ENCODE data around the gene UCN.
"Not testable (repeated sequence)": the region's sequence is repeated elsewhere in the genome, so short reads cannot be mapped to it uniquely, and the experiment has no call there.

The UCN gene

DNA sequence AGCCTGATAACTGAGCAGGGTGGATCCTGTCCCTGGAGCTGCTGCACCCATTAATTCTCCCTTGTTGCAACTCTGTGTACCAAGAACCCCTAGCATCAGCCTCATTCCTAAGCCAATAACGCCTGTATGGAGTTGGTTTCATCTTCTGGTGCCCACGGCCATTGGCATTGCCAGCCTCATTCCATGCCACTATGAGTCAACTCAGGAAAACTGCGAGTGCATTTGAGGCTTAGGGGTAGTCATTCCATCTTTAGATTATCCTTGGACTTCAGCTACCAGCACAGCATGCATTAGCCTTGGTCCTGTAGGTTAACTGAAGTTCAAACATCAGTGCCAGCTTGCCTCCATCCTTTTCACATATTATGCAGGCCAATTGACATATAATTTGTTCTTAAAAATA lies 27.4 kb downstream of the UCN start:
- Histone ChIP-seq H4K20me1 (ENCODE audit: control insufficient read depth, insufficient read depth, low read depth, low read length) (no peaks in the 10 kb centered on the region), H3K4me3 (ENCODE audit: low read length) (no peak overlapping the region), H3K79me2 (ENCODE audit: control insufficient read depth, low read length) (no peaks in the 10 kb centered on the region), H3K27ac (ENCODE audit: low read depth, low read length) (no peak overlapping the region), H3K4me1 (ENCODE audit: control insufficient read depth, low read length) (peaks cover 11% of the 10 kb centered on the region), H3K4me2 (ENCODE audit: low read length) (no peak overlapping the region), H3K27me3 (ENCODE audit: control insufficient read depth, low read length) (no peaks in the 10 kb centered on the region), H3K36me3 (ENCODE audit: control insufficient read depth, low read length) (no peaks in the 10 kb centered on the region), H3F3A (ENCODE audit: control insufficient read depth, insufficient read depth) (no peaks in the 10 kb centered on the region), H3K9me3 (ENCODE audit: control insufficient read depth, insufficient read depth, low read length) (no peaks in the 10 kb centered on the region), H3K9me2 (replicated peaks; ENCODE audit: control insufficient read depth, low read length) (no peaks in the 10 kb centered on the region)
- no peak for TF ChIP-seq EZH2phosphoT487 (IDR thresholded peaks at IDR 0.05; ENCODE audit: borderline replicate concordance, low read length)
- TF ChIP-seq, protein P1, sequence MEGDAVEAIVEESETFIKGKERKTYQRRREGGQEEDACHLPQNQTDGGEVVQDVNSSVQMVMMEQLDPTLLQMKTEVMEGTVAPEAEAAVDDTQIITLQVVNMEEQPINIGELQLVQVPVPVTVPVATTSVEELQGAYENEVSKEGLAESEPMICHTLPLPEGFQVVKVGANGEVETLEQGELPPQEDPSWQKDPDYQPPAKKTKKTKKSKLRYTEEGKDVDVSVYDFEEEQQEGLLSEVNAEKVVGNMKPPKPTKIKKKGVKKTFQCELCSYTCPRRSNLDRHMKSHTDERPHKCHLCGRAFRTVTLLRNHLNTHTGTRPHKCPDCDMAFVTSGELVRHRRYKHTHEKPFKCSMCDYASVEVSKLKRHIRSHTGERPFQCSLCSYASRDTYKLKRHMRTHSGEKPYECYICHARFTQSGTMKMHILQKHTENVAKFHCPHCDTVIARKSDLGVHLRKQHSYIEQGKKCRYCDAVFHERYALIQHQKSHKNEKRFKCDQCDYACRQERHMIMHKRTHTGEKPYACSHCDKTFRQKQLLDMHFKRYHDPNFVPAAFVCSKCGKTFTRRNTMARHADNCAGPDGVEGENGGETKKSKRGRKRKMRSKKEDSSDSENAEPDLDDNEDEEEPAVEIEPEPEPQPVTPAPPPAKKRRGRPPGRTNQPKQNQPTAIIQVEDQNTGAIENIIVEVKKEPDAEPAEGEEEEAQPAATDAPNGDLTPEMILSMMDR (IDR thresholded peaks at IDR 0.05; ENCODE audit: low read depth, low read length, poor library complexity, severe bottlenecking): no peak

DNA sequence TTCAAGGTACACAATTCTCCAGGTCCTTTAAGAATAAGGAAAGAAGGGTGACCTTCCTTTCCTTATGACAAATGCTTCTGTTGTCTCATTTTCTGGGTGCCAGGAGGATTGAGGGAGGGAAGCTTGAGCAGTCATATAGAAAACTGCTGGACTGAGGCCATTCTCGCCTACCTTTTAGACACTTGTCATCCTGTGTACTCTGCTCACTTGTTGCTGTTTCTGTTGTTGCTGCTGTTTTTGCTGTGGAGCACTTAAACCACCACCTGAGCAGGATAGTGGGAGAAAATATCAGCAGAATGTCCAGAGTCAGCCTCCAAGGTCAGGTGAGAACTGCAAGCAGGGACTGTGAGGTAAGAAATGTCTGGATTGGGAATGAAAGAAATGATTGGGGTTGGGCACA lies 30.2 kb downstream of the UCN start:
- no peaks in the 10 kb centered on the region for H4K20me1 ChIP-seq (ENCODE audit: control insufficient read depth, insufficient read depth, low read depth, low read length)
- H3K4me1 ChIP-seq (ENCODE audit: control insufficient read depth, low read length): peaks cover 11% of the 10 kb centered on the region
- no peak overlapping the region for H3K27ac ChIP-seq (ENCODE audit: low read depth, low read length)
- no peaks in the 10 kb centered on the region for H3K79me2 ChIP-seq (ENCODE audit: control insufficient read depth, low read length)
- H3K9me2 ChIP-seq (replicated peaks; ENCODE audit: control insufficient read depth, low read length): no peaks in the 10 kb centered on the region
- TF ChIP-seq EZH2phosphoT487 (IDR thresholded peaks at IDR 0.05; ENCODE audit: borderline replicate concordance, low read length): no peak
- TF ChIP-seq, protein P1 (IDR thresholded peaks at IDR 0.05; ENCODE audit: low read depth, low read length, poor library complexity, severe bottlenecking): no peak
- H3K9me3 ChIP-seq (ENCODE audit: control insufficient read depth, insufficient read depth, low read length): no peaks in the 10 kb centered on the region
- no peaks in the 10 kb centered on the region for H3K27me3 ChIP-seq (ENCODE audit: control insufficient read depth, low read length)
- H3K4me2 ChIP-seq (ENCODE audit: low read length): no peak overlapping the region
- H3K4me3 ChIP-seq (ENCODE audit: low read length): no peak overlapping the region
- H3F3A ChIP-seq (ENCODE audit: control insufficient read depth, insufficient read depth): no peaks in the 10 kb centered on the region
- H3K36me3 ChIP-seq (ENCODE audit: control insufficient read depth, low read length): no peaks in the 10 kb centered on the region

DNA sequence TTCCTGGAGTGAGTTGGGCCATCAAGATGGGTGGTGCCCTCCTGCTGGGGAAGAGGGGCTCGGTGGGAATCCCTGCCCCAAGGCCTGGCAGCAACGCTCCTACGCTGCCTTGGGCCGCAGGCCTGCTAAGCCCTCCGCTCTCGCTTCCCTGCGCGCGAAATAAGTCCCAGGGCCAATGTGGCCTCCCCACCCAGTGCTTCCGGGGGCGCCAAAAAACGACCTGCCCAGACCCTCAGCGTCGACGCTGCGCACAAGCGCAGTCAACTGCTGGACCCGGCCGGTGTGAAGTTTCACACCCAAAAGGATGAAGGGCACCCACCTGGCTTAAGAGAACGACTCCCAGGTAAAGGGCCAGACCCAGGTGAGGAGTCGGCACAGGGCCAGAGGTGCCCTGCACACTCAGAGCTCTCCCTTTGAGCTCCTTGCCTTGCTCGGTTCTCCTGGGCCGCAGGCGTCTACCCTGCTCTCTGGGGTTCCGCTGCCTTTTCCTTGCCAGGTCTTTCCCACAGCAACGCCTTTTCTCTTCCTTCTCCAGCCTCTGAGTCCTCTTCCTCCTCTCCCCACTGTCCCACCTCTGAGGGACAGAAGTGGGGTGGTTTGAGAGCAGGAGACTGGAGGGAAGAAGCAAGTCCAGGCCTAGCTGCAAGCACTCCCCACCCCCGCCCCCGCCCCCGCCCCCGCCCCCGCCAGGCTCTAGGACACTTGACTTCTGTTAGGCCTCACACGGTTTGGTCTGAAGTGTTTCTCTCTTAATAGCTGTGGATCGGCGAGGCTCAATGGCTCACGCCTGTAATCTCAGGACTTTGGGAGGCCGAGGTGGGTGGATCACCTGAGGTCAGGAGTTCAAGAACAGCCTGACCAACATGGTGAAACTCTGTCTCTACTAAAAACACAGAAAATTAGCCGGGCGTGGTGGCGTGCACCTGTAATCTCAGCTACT lies 32.8 kb downstream of the UCN start, which contains the start of gene DNAJC5G:
Gene DNAJC5G, plus strand, starts transcription at position 223 of the 940 bp plus-strand sequence. CDS start 1,296 bp downstream, outside the sequence.
- Histone ChIP-seq H3K27ac (ENCODE audit: low read depth, low read length) (no peak within 1 kb of the TSS), H3K27me3 (ENCODE audit: control insufficient read depth, low read length) (0 out of 2 replicates have a peak, but pooled peaks cover 2% of the 10 kb centered on the region), H3K4me2 (ENCODE audit: low read length) (no peak within 1 kb of the TSS), H3K9me2 (replicated peaks; ENCODE audit: control insufficient read depth, low read length) (no peaks in the 10 kb centered on the region), H3K4me1 (ENCODE audit: control insufficient read depth, low read length) (peaks cover 17% of the 10 kb centered on the region), H3F3A (ENCODE audit: control insufficient read depth, insufficient read depth) (no peaks in the 10 kb centered on the region; the same call in 1 of the 2 replicates), H3K36me3 (ENCODE audit: control insufficient read depth, low read length) (no peaks in the 10 kb centered on the region), H3K4me3 (ENCODE audit: low read length) (no peak within 1 kb of the TSS), H3K9me3 (ENCODE audit: control insufficient read depth, insufficient read depth, low read length) (no peaks in the 10 kb centered on the region), H4K20me1 (ENCODE audit: control insufficient read depth, insufficient read depth, low read depth, low read length) (no peaks in the 10 kb centered on the region), H3K79me2 (ENCODE audit: control insufficient read depth, low read length) (no peaks in the 10 kb centered on the region)
- TF ChIP-seq, protein P1 (IDR thresholded peaks at IDR 0.05; ENCODE audit: low read depth, low read length, poor library complexity, severe bottlenecking): no peak
- no peak for TF ChIP-seq EZH2phosphoT487 (IDR thresholded peaks at IDR 0.05; ENCODE audit: borderline replicate concordance, low read length)

DNA sequence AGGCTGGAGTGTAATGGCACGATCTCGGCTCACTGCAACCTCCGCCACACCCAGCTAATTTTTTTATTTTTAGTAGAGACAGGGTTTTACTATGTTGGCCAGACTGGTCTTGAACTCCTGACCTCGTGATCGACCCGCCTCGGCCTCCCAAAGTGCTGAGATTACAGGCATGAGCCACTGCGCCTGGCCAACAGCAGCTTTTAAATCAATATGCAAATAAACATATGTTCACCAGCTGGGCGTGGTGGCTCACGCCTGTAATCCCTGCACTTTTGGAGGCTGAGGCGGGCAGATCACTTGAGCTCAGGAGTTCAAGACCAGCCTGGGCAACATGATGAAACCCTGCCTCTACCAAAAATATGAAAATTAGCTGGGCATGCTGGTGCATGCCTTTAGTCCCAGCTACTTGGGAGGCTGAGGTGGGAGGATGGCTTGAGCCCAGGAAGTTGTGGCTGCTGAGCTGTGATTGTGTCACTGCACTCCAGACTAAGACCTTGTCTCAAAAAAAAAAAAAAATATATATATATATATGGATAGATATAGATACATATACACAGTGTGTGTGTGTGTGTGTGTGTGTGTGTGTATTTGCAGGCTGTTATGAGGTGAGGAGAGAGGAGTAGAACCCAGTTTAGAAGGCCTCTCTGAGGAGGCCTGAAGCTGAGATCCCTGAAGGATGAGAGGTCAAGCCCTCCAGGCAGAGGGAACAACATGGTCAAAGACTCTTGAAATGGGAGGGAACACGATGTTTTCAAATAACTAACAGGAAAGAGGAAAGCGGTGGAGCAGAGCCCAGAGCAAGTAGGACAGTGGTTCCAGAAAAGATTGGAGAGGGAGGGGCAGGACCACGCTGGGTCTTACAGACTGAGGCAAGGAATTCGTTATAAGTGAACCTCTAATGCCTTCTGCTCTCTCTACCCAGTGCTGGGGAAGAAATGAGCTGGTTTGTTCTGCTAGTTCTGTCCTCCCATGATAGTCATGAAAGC lies 35.4 kb downstream of the UCN start:
- H3K79me2 ChIP-seq (ENCODE audit: control insufficient read depth, low read length); H3K36me3 ChIP-seq (ENCODE audit: control insufficient read depth, low read length); H3K4me3 ChIP-seq (ENCODE audit: low read length); H3K9me2 ChIP-seq (replicated peaks; ENCODE audit: control insufficient read depth, low read length); H3K9me3 ChIP-seq (ENCODE audit: control insufficient read depth, insufficient read depth, low read length); H3K4me2 ChIP-seq (ENCODE audit: low read length); H4K20me1 ChIP-seq (ENCODE audit: control insufficient read depth, insufficient read depth, low read depth, low read length); H3K27me3 ChIP-seq (ENCODE audit: control insufficient read depth, low read length); H3F3A ChIP-seq (ENCODE audit: control insufficient read depth, insufficient read depth); H3K4me1 ChIP-seq (ENCODE audit: control insufficient read depth, low read length); H3K27ac ChIP-seq (ENCODE audit: low read depth, low read length): not testable (repeated sequence)
